ENCODE data around the gene COPS6. TPM values are rescaled to one million over a fixed set of nuclear protein-coding genes. Genes with fewer than 3 reads are reported as not detected.
A peak's percentile ranks its signal among the peaks of the same experiment; 100 is the strongest.

Gene COPS6
- total RNA-seq, 4 donors from 2014 or later: 22.3 to 42.7 (median 30.0) TPM

DNA sequence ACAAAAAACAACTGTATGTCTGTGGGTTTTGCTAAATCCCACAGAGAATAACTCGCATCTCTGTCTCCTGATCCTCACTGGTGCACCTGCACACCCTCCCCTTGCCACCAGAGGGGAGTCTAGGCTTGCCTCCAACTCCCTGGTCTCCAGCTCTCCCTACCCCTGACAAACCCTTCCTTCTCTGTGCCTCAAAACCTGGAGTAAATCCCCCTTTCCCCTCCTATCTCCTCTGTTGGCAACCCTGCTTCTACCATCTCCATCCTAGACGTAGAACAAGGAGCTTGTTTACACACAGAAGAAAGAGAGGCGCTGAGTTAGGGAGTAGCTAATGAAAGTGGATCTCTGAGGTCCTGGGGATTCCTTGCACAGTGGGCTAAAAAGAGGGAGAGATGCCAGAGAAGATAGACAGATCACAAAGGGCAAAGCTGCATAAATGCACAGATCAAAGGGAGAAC lies 44.0 kb downstream of the COPS6 start:
- intact Hi-C loops (cut with DNase I; ENCODE audit: low total_unique reads): loop anchor here (10.0 kb wide), 1 partner anchor 72 kb away; no protein-coding TSS in a partner anchor
- H3K4me3 ChIP-seq (ENCODE audit: low read depth, poor library complexity, severe bottlenecking): no peak overlapping the region
- WGBS, 2 donors: 23 to 26% methylated on average over 3 of the region's 3 CpGs
- TF ChIP-seq, protein P1, sequence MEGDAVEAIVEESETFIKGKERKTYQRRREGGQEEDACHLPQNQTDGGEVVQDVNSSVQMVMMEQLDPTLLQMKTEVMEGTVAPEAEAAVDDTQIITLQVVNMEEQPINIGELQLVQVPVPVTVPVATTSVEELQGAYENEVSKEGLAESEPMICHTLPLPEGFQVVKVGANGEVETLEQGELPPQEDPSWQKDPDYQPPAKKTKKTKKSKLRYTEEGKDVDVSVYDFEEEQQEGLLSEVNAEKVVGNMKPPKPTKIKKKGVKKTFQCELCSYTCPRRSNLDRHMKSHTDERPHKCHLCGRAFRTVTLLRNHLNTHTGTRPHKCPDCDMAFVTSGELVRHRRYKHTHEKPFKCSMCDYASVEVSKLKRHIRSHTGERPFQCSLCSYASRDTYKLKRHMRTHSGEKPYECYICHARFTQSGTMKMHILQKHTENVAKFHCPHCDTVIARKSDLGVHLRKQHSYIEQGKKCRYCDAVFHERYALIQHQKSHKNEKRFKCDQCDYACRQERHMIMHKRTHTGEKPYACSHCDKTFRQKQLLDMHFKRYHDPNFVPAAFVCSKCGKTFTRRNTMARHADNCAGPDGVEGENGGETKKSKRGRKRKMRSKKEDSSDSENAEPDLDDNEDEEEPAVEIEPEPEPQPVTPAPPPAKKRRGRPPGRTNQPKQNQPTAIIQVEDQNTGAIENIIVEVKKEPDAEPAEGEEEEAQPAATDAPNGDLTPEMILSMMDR (IDR thresholded peaks at IDR 0.05): peak in 1 of 3 donors; percentile 83
- TF ChIP-seq POLR2A (IDR thresholded peaks at IDR 0.05): no peak
- DNase-seq (ENCODE audit: low spot score in 2 of 2): no peak

DNA sequence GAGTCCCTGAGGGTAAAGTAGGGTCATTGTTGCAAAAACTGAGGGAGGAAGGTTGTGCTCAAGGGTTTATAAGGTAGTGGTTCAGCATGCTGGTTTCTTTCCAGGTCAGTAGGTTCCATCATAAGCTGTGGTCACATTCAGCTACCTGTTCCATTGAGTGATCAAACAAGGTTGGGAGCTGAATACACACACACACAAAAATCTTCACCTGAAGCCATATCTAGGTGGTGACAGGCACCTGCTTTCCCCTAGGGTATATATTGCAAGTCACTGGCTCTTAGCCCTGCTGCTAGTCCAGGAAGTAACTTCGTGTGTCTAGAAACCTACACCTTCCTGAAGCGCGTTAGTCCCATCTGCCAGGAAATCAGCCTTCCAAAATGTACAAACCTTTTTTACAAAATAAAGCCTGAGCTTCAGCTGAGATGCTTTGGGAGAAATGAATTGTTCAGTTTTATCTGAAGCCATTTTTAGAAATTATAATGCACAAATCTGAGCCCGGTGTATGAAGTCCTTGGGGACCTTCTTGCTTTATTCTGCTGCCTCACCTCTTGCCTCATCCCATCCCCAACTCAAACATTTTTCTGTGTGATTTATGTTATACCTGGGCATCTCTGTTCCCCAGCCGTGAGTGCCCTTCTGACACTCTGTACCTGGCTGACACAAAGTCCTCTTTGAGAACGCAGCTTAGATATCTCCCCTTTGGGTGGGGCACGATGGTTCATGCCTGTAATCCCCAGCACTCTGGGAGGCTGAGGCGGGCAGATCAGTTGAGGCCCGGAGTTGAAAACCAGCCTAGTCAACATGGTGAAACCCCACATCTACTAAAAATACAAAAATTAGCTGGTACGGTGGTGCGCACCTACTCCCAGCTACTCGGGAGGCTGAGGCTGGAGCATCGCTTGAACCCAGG lies 49.3 kb downstream of the COPS6 start:
- no peak for DNase-seq (ENCODE audit: low spot score in 2 of 2)
- TF ChIP-seq POLR2A (IDR thresholded peaks at IDR 0.05): no peak
- intact Hi-C loops (cut with DNase I; ENCODE audit: low total_unique reads): loop anchor here (10.0 kb wide), 1 partner anchor 67 kb away; no protein-coding TSS in a partner anchor
- 67 to 75% methylated on average over 13 of the region's 13 CpGs for WGBS, 2 donors
- no peak overlapping the region for H3K4me3 ChIP-seq (ENCODE audit: low read depth, poor library complexity, severe bottlenecking)

DNA sequence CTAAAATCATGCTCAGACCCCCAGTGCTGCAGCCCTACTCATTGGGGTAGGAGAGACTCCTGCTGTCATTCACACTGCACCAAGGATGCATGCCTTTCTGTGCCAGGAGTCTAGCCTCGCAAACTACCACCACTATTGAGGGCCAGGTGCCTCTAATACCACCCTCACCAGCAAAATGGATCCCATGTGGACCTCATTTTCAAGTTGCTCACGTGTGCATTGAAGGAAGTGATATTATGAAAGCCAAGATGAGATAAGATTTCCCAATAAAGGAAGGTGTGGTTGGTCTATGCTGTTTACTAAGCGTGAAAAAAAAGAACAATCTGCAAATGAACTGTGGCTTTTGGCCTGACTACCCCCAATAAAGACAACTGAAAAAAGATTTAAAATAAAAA lies 52.8 kb downstream of the COPS6 start:
- 56% methylated on average over 3 of the region's 3 CpGs for WGBS, 2 donors
- no peak overlapping the region for H3K4me3 ChIP-seq (ENCODE audit: low read depth, poor library complexity, severe bottlenecking)
- no peak for DNase-seq (ENCODE audit: low spot score in 2 of 2)
- TF ChIP-seq, protein P1 (IDR thresholded peaks at IDR 0.05): no peak
- no peak for TF ChIP-seq POLR2A (IDR thresholded peaks at IDR 0.05)
- intact Hi-C loops (cut with DNase I; ENCODE audit: low total_unique reads): no loop called here

MicroRNAs encoded within 50 kb of the gene (microRNA counts, 767-probe panel; counts per million panel counts)
- microRNA hsa-miR-106b-5p (0 to 358 counts per million in 2 donors), microRNA hsa-miR-25-3p (9,387 to 10,601 counts per million in 2 donors), microRNA hsa-miR-93-5p (358 to 9,371 counts per million in 2 donors)

Small RNA genes within 50 kb of the gene (microRNA-seq; reads per million reads assigned to microRNA genes)
- gene MIR106B (ENCODE audit: borderline number of aligned reads in 1 of 2, borderline replicate concordance in 2 of 2) (1,288 to 1,431 reads per million in 2 donors), gene MIR25 (ENCODE audit: borderline number of aligned reads in 1 of 2, borderline replicate concordance in 2 of 2) (315 to 382 reads per million in 2 donors), gene MIR93 (ENCODE audit: borderline number of aligned reads in 1 of 2, borderline replicate concordance in 2 of 2) (1,854 to 2,253 reads per million in 2 donors)

Other genes with a start within 250 kb of the COPS6 start
- under 1 TPM in 1 of 4 donors, not detected in 3; 0.32 TPM for gene OR2AE1, start 211.9 kb upstream of the COPS6 start, total RNA-seq
- 10 to 100 TPM; 48.4 to 60.0 (median 57.9) TPM for gene TRIM4, start 169.4 kb upstream of the COPS6 start, total RNA-seq
- 1 to 10 TPM in 3 of 4 donors, under 1 TPM in 1; 0.25 to 3.4 (median 1.5) TPM for gene GJC3, start 159.3 kb upstream of the COPS6 start, total RNA-seq
- gene AZGP1, start 112.9 kb upstream of the COPS6 start, total RNA-seq: 1,000 to 10,000 TPM in 2 of 4 donors, 100 to 1,000 TPM in 2; 519 to 1,357 (median 824) TPM
- gene ZKSCAN1, start 73.4 kb upstream of the COPS6 start, total RNA-seq: 10 to 100 TPM; 35.0 to 65.2 (median 50.4) TPM
- gene ZSCAN21, start 39.2 kb upstream of the COPS6 start, total RNA-seq: 10 to 100 TPM; 13.2 to 25.5 (median 21.4) TPM
- gene ZNF3, start 7.2 kb upstream of the COPS6 start, total RNA-seq: 10 to 100 TPM; 16.4 to 25.9 (median 20.8) TPM
- gene MCM7, start 12.4 kb downstream of the COPS6 start, total RNA-seq: 10 to 100 TPM; 41.5 to 52.2 (median 50.4) TPM
- 10 to 100 TPM; 18.6 to 24.6 (median 21.0) TPM for gene AP4M1, start 12.7 kb downstream of the COPS6 start, total RNA-seq
- gene TAF6, start 30.4 kb downstream of the COPS6 start, total RNA-seq: 10 to 100 TPM; 37.1 to 74.3 (median 42.1) TPM
- gene CNPY4, start 30.7 kb downstream of the COPS6 start, total RNA-seq: 1 to 10 TPM; 3.8 to 8.4 (median 6.5) TPM
- 1 to 10 TPM; 1.6 to 8.7 (median 6.0) TPM for gene MBLAC1, start 38.0 kb downstream of the COPS6 start, total RNA-seq
- 100 to 1,000 TPM; 601 to 803 (median 717) TPM for gene LAMTOR4, start 59.9 kb downstream of the COPS6 start, total RNA-seq
- gene TRAPPC14, start 69.8 kb downstream of the COPS6 start, total RNA-seq: 10 to 100 TPM; 20.8 to 46.5 (median 25.2) TPM
- 10 to 100 TPM; 25.3 to 36.1 (median 27.2) TPM for gene GAL3ST4, start 79.6 kb downstream of the COPS6 start, total RNA-seq
- 10 to 100 TPM in 3 of 4 donors, 1 to 10 TPM in 1; 7.3 to 27.4 (median 11.8) TPM for gene GPC2, start 88.4 kb downstream of the COPS6 start, total RNA-seq
- gene STAG3, start 88.9 kb downstream of the COPS6 start, total RNA-seq: 1 to 10 TPM in 2 of 4 donors, under 1 TPM in 2; 0.34 to 1.8 (median 1.0) TPM
- under 1 TPM in 2 of 4 donors, not detected in 2; 0.13 to 0.51 TPM for gene PVRIG, start 131.0 kb downstream of the COPS6 start, total RNA-seq
- not detected for gene SPDYE3, start 218.7 kb downstream of the COPS6 start, total RNA-seq